H1 (cell line): ENCODE results near the gene EIF4E. TPM values are rescaled to one million over a fixed set of nuclear protein-coding genes. Genes with fewer than 3 reads are reported as not detected.

Experiments used
- CTCF ChIA-PET: fragments of 300-600 bp; sonication (Branson Sonifier 250); formaldehyde crosslinking; loops from one replicate; lab custom pipeline; 2021; ENCODE audit not compliant: partially characterized antibody; lab: Charles Lee
- POLR2A ChIA-PET: fragments of 300-600 bp; sonication (Branson Sonifier 250); formaldehyde crosslinking; loops from one replicate; lab custom pipeline; 2021; ENCODE audit warnings: inconsistent platforms; ENCODE audit not compliant: partially characterized antibody; lab: Charles Lee
- DNase-seq, 2 experiments: peaks; one replicate each; pipeline versions ENCODE4 v3.0.0 to v3.0.0-alpha.2; 2010 to 2022; ENCODE audit warnings: low spot score in 2 of 2, low read depth in 1 of 2, mixed read lengths in 1 of 2
- FAIRE-seq: peaks from 2 replicates; lab custom pipeline; 2011; peaks lifted over from hg19 to GRCh38; lab: Jason Lieb, UNC
- H2AFZ ChIP-seq: 2 replicates; pipeline ENCODE4 v1.8.1; 2012; ENCODE audit warnings: low read length, inconsistent platforms
- H2AK5ac ChIP-seq: 2 replicates; pipeline ENCODE4 v1.6.1; 2013; ENCODE audit warnings: low read depth, low read length
- H2BK120ac ChIP-seq: replicated peaks from 2 replicates; pipeline ENCODE3; 2013; ENCODE audit warnings: low read depth, low read length, inconsistent platforms
- H2BK12ac ChIP-seq: 2 replicates; pipeline ENCODE4 v1.6.1; 2013; ENCODE audit warnings: low read depth, low read length
- H2BK15ac ChIP-seq: 2 replicates; pipeline ENCODE4 v1.6.1; 2013; ENCODE audit warnings: low read length
- H2BK20ac ChIP-seq: 2 replicates; pipeline ENCODE4 v1.6.1; 2013; ENCODE audit warnings: low read length
- H2BK5ac ChIP-seq: 2 replicates; pipeline ENCODE4 v1.6.1; 2013; ENCODE audit warnings: low read depth, low read length
- H3K14ac ChIP-seq: 2 replicates; pipeline ENCODE4 v1.6.1; 2013; ENCODE audit warnings: inconsistent platforms; ENCODE audit not compliant: insufficient read length
- H3K18ac ChIP-seq: 2 replicates; pipeline ENCODE4 v1.6.1; 2013; ENCODE audit warnings: low read length; ENCODE audit errors: extremely low read depth
- H3K23ac ChIP-seq: 2 replicates; pipeline ENCODE4 v1.6.1; 2013; ENCODE audit warnings: inconsistent platforms; ENCODE audit not compliant: insufficient read length
- H3K23me2 ChIP-seq: 2 replicates; pipeline ENCODE4 v1.6.1; 2013; ENCODE audit warnings: low read depth, low read length
- H3K27ac ChIP-seq: 2 replicates; pipeline ENCODE4 v1.6.1; 2011; ENCODE audit warnings: low read depth, low read length, inconsistent platforms
- H3K27me3 ChIP-seq, 4 experiments: replicated peaks in 1 of 4; 1 replicate in 1 of 4; 2 replicates in 3 of 4; pipeline versions ENCODE4 v1.6.1 to v1.8.1; 2011 to 2013; ENCODE audit warnings: low read length in 3 of 4, mild to moderate bottlenecking in 3 of 4, inconsistent platforms in 2 of 4, mixed read lengths in 2 of 4, moderate library complexity in 1 of 4; ENCODE audit not compliant: control insufficient read depth in 3 of 4, insufficient read depth in 3 of 4; ENCODE audit errors: extremely low read depth in 1 of 4
- H3K36me3 ChIP-seq, 4 experiments: 2 replicates each; pipeline versions ENCODE4 v1.6.1 to v1.8.1; 2011 to 2013; ENCODE audit warnings: mild to moderate bottlenecking in 4 of 4, low read length in 3 of 4, moderate library complexity in 2 of 4, control low read depth in 1 of 4, inconsistent platforms in 1 of 4; ENCODE audit not compliant: insufficient read depth in 4 of 4, control insufficient read depth in 2 of 4
- H3K4ac ChIP-seq: replicated peaks from 2 replicates; pipeline ENCODE3; 2013; ENCODE audit warnings: low read length, low read depth, mixed read lengths, inconsistent platforms; ENCODE audit not compliant: insufficient read length
- H3K4me1 ChIP-seq, 4 experiments: replicated peaks in 1 of 4; 1 replicate in 1 of 4; 2 replicates in 3 of 4; pipeline versions ENCODE4 v1.6.1 to v1.8.1; 2011 to 2013; ENCODE audit warnings: low read length in 3 of 4, inconsistent platforms in 2 of 4, mixed read lengths in 1 of 4; ENCODE audit not compliant: insufficient read depth in 4 of 4, control insufficient read depth in 3 of 4
- H3K4me2 ChIP-seq, 2 experiments: 2 replicates each; pipeline versions ENCODE4 v1.6.1 to v1.8.1; 2011 to 2013; ENCODE audit warnings: low read depth in 2 of 2, low read length in 2 of 2, control low read depth in 1 of 2, inconsistent platforms in 1 of 2, mild to moderate bottlenecking in 1 of 2; ENCODE audit not compliant: insufficient read depth in 1 of 2
- H3K4me3 ChIP-seq, 4 experiments: fragments of 200-600, 300-600 bp in 1 of 4; sonication (generic), shearing (Covaris generic), sonication (Bioruptor Twin) in 1 of 4; 2 replicates each; pipeline versions ENCODE4 v1.5.1 to v1.8.1; 2011 to 2016; ENCODE audit warnings: low read length in 4 of 4, low read depth in 3 of 4, control low read depth in 2 of 4, inconsistent platforms in 2 of 4, mild to moderate bottlenecking in 2 of 4, mixed read lengths in 1 of 4, moderate library complexity in 1 of 4; ENCODE audit not compliant: insufficient read depth in 2 of 4; ENCODE audit errors: extremely low read depth in 1 of 4
- H3K56ac ChIP-seq: replicated peaks from 2 replicates; pipeline ENCODE3; 2013; ENCODE audit warnings: low read depth, mild to moderate bottlenecking, mixed read lengths, low read length, inconsistent platforms; ENCODE audit not compliant: insufficient read length
- H3K79me1 ChIP-seq: 2 replicates; pipeline ENCODE4 v1.6.1; 2013; ENCODE audit warnings: low read depth, low read length, control low read depth
- H3K79me2 ChIP-seq, 2 experiments: 2 replicates each; pipeline versions ENCODE4 v1.6.1 to v1.8.1; 2012 to 2013; ENCODE audit warnings: low read length in 2 of 2, mild to moderate bottlenecking in 2 of 2, inconsistent platforms in 1 of 2; ENCODE audit not compliant: insufficient read depth in 2 of 2, control insufficient read depth in 1 of 2
- H3K9ac ChIP-seq, 4 experiments: replicated peaks in 1 of 4; 1 replicate in 1 of 4; 2 replicates in 3 of 4; pipeline versions ENCODE4 v1.6.1 to v1.8.1; 2011 to 2013; ENCODE audit warnings: low read depth in 3 of 4, low read length in 3 of 4, control low read depth in 2 of 4, mild to moderate bottlenecking in 2 of 4, moderate library complexity in 2 of 4, inconsistent platforms in 1 of 4; ENCODE audit errors: extremely low read depth in 1 of 4
- H3K9me3 ChIP-seq, 2 experiments: 2 replicates each; pipeline versions ENCODE4 v1.6.1 to v1.8.1; 2012 to 2013; ENCODE audit warnings: mild to moderate bottlenecking in 2 of 2, moderate library complexity in 2 of 2, control low read depth in 1 of 2, inconsistent platforms in 1 of 2, low read depth in 1 of 2, low read length in 1 of 2, mixed read lengths in 1 of 2; ENCODE audit not compliant: insufficient read depth in 2 of 2
- H4K20me1 ChIP-seq, 2 experiments: replicated peaks in 1 of 2; 2 replicates each; pipeline versions ENCODE3 to v1.8.1; 2011 to 2013; ENCODE audit warnings: inconsistent platforms in 2 of 2, low read length in 2 of 2, mild to moderate bottlenecking in 1 of 2; ENCODE audit not compliant: insufficient read depth in 2 of 2, control insufficient read depth in 1 of 2
- H4K5ac ChIP-seq: 2 replicates; pipeline ENCODE4 v1.6.1; 2013; ENCODE audit warnings: low read length, low read depth, mixed read lengths, inconsistent platforms; ENCODE audit not compliant: insufficient read length
- H4K8ac ChIP-seq: 2 replicates; pipeline ENCODE4 v1.8.0; 2013; ENCODE audit warnings: mild to moderate bottlenecking, moderate library complexity, low read length, inconsistent platforms; ENCODE audit not compliant: insufficient read depth; ENCODE audit errors: extremely low read depth
- H4K91ac ChIP-seq: replicated peaks from 2 replicates; pipeline ENCODE3; 2013; ENCODE audit warnings: low read length, mixed read lengths, inconsistent platforms; ENCODE audit not compliant: insufficient read length
- HDAC6 ChIP-seq: IDR thresholded peaks from one replicate; pipeline ENCODE4 v1.7.1; 2012; ENCODE audit warnings: low read depth, mild to moderate bottlenecking, inconsistent platforms, low read length, moderate library complexity
- MAFK ChIP-seq: IDR thresholded peaks from 2 replicates; pipeline ENCODE4 v1.6.1; 2012; ENCODE audit warnings: low read depth, mild to moderate bottlenecking, improper control_type of control experiment, low read length
- WGBS, 2 experiments: shearing (Covaris generic) in 1 of 2; methylation state at CpG; one replicate each; pipeline versions ENCODE4 v1.1.6 to v1.1.7; 2013 to 2015; ENCODE audit warnings: low lambda C conversion rate in 2 of 2, mixed read lengths in 2 of 2, inconsistent platforms in 1 of 2, low coverage in 1 of 2, missing lambda C conversion rate in 1 of 2; ENCODE audit not compliant: insufficient replicate concordance in 2 of 2, insufficient coverage in 1 of 2, insufficient read length in 1 of 2; ENCODE audit errors: extremely low coverage in 1 of 2, missing lambda C conversion rate in 1 of 2; 5-methylcytosine and 5-hydroxymethylcytosine counted together
- polyA plus RNA-seq, 7 experiments: library from polyadenylated mRNA; depleted of rRNA in 3 of 7; stranded (reverse) in 5 of 7; unstranded in 2 of 7; fragments of >200 nt in 5 of 7; fragments of 200-250 nt in 2 of 7; gene quantifications; 1 replicate in 5 of 7; 2 replicates in 1 of 7; 4 replicates in 1 of 7; pipeline versions ENCODE4 v1.2.1 to v1.2.3, GENCODE V29; 2011 to 2013; ENCODE audit warnings: missing spikeins in 2 of 7, mixed read lengths in 2 of 7
- total RNA-seq: library from RNA; stranded (reverse); fragmentation: NEBNext Ultra II Directional; extraction: Animal tissue kit (Norgen Biotek cat#: 25700); gene quantifications from 2 replicates; pipeline ENCODE4 v1.2.1, GENCODE V29; 2021

The EIF4E gene
- total and polyA plus RNA-seq, 2 of the 8 experiments (the other 6 are each of a cell fraction or from before 2014, with no cell fraction given): 59.6 to 185 TPM

GRCh38 chr4:98873059-98873458 is 55.9 kb downstream of the EIF4E start:
- Histone ChIP-seq H3K4ac (no peak overlapping the region), H3K27ac (no peak overlapping the region), H3K14ac (no peak overlapping the region), H4K5ac (no peak overlapping the region), H3K4me3 (no peak overlapping the region), H3K9ac (no peak overlapping the region), H4K91ac (no peak overlapping the region), H3K18ac (no peak overlapping the region), H3K4me2 (no peak overlapping the region), H3K36me3 (peaks cover 0 to 4% (median 0%) of the 10 kb centered on the region in 4 experiments; a peak in 1 of 8 replicates), H3K79me1 (no peaks in the 10 kb centered on the region), H3K56ac (no peak overlapping the region), H4K20me1 (no peaks in the 10 kb centered on the region), H2BK20ac (no peak overlapping the region), H2BK15ac (no peak overlapping the region), H3K79me2 (no peaks in the 10 kb centered on the region), H3K4me1 (no peaks in the 10 kb centered on the region), H2BK5ac (no peak overlapping the region), H2AK5ac (no peak overlapping the region), H2BK120ac (no peak overlapping the region), H3K27me3 (no peaks in the 10 kb centered on the region), H3K23ac (no peak overlapping the region), H2AFZ (no peak overlapping the region), H3K9me3 (no peaks in the 10 kb centered on the region), H4K8ac (no peak overlapping the region), H3K23me2 (no peaks in the 10 kb centered on the region), H2BK12ac (no peak overlapping the region)
- DNase-seq (no peak), FAIRE-seq (no peak)
- 88% methylated on average over 2 of the region's 2 CpGs; no CpG with 5 or more reads in 1 of the 2 experiments for WGBS, 2 experiments
- POLR2A ChIA-PET: no interaction called here
- CTCF ChIA-PET: interaction anchor here (0.7 kb wide), 1 partner anchor 144 kb away, joined by 3 read pairs; no protein-coding TSS in a partner anchor
- TF ChIP-seq HDAC6 (no peak), MAFK (0 out of 2 replicates have a peak, but pooled peaks have one; percentile 38)
